ENCODE results near the gene MGMT. TPM values are rescaled to one million over a fixed set of nuclear protein-coding genes. Genes with fewer than 3 reads are reported as not detected.

The MGMT gene
- total RNA-seq, 6 experiments from 2014 or later = 36.5 to 53.4 (median 42.3) TPM

DNA sequence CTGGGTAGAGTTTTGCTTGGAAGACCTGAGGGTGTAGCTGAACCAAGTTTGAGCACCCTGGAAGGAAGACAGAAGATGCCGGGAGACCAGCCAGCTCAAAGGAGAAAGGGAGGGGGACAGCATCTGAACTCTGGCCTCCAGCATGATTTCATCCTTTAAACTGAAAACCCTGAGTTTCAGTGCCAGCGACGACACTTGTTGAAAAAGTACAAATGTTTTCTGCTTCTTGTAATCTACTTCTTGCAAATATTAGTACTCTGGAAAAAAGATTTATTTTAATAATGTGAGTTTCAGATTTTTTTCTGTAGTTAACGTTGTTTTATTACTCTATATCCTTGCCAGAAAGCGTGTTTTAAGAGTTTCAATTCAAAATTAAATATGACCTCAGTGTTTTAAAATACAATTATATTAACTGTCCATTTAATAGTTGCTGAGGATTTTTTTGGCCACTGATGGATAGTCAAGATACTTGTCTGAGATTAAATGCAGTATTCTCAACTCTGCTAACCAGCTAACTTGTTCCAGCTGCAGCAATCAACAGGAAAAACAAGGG, 227.7 kb downstream of the MGMT start:
- ATAC-seq = peak; percentile 44 to 75 (median 62)
- DNase-seq = no peak
- peaks cover 0 to 15% (median 6%) of the 10 kb centered on the region in 4 donors for H3K4me1 ChIP-seq
- H3K9me3 ChIP-seq = no peaks in the 10 kb centered on the region
- no peaks in the 10 kb centered on the region for H3K27me3 ChIP-seq
- H3K27ac ChIP-seq = no peak overlapping the region
- intact Hi-C loops (cut with DNase I) = no loop called here
- TF ChIP-seq, protein P1, sequence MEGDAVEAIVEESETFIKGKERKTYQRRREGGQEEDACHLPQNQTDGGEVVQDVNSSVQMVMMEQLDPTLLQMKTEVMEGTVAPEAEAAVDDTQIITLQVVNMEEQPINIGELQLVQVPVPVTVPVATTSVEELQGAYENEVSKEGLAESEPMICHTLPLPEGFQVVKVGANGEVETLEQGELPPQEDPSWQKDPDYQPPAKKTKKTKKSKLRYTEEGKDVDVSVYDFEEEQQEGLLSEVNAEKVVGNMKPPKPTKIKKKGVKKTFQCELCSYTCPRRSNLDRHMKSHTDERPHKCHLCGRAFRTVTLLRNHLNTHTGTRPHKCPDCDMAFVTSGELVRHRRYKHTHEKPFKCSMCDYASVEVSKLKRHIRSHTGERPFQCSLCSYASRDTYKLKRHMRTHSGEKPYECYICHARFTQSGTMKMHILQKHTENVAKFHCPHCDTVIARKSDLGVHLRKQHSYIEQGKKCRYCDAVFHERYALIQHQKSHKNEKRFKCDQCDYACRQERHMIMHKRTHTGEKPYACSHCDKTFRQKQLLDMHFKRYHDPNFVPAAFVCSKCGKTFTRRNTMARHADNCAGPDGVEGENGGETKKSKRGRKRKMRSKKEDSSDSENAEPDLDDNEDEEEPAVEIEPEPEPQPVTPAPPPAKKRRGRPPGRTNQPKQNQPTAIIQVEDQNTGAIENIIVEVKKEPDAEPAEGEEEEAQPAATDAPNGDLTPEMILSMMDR (IDR thresholded peaks at IDR 0.05) = no peak
- no peak for TF ChIP-seq POLR2A (IDR thresholded peaks at IDR 0.05)
- 29% methylated on average over 5 of the region's 5 CpGs for WGBS (ENCODE audit: insufficient coverage, low coverage, low lambda C conversion rate, missing lambda C conversion rate)
- H3K36me3 ChIP-seq = no peaks in the 10 kb centered on the region
- no peak overlapping the region for H3K4me3 ChIP-seq

DNA sequence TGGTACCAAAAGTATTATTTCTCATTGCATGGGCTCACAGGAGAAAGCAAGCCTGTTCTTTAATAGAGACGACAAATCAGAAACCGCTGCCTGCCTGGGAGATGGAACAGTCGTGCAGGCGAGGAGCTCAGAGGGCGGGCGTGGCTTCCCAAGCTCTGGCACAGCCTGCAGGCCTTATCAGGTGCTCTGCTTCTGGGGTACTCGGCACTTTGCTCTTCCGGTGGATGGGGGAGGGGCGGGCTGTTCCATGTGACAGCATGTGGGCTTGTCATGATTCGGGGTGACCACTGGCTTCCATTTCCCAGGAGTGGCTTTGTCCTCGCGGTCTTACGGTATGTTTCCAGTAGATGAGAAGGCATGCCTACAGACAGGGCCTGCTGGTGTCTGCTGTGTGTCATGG, 228.6 kb downstream of the MGMT start:
- WGBS (ENCODE audit: insufficient coverage, low coverage, low lambda C conversion rate, missing lambda C conversion rate) = 17% methylated on average over 1 of the region's 13 CpGs
- intact Hi-C loops (cut with DNase I) = no loop called here
- no peak overlapping the region for H3K4me3 ChIP-seq
- TF ChIP-seq, protein P1 (IDR thresholded peaks at IDR 0.05) = no peak
- TF ChIP-seq POLR2A (IDR thresholded peaks at IDR 0.05) = no peak
- no peaks in the 10 kb centered on the region for H3K36me3 ChIP-seq
- DNase-seq (no peak), ATAC-seq (no peak)
- peaks cover 0 to 15% (median 6%) of the 10 kb centered on the region in 4 donors for H3K4me1 ChIP-seq
- no peak overlapping the region for H3K27ac ChIP-seq
- no peaks in the 10 kb centered on the region for H3K27me3 ChIP-seq
- no peaks in the 10 kb centered on the region for H3K9me3 ChIP-seq

DNA sequence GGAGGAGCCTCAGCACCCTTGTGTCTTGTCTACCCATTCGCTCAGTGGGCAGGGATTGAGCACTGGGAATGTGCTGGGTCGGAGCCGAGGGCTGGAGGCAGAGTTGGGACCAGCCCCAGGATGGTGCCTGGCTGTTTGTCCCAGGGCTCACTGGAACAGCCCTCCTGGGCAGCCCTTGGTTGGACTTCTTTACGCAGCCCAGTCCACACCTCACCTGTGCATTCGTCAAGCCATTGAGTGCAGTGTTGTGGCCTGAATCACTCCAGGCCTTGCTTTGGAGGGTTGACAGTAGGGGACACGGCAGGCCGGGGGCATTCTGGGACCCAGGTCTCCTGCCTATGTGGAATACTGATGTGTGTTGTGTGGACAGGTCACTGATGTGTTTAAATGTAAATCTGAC, 229.6 kb downstream of the MGMT start:
- no peak for DNase-seq
- H3K27me3 ChIP-seq = no peaks in the 10 kb centered on the region
- TF ChIP-seq, protein P1 (IDR thresholded peaks at IDR 0.05) = no peak
- TF ChIP-seq POLR2A (IDR thresholded peaks at IDR 0.05) = no peak
- ATAC-seq = no peak
- H3K36me3 ChIP-seq = no peaks in the 10 kb centered on the region
- H3K9me3 ChIP-seq = no peaks in the 10 kb centered on the region
- peaks cover 0 to 15% (median 6%) of the 10 kb centered on the region in 4 donors for H3K4me1 ChIP-seq
- no peak overlapping the region for H3K27ac ChIP-seq
- no peak overlapping the region for H3K4me3 ChIP-seq
- intact Hi-C loops (cut with DNase I) = no loop called here
- WGBS (ENCODE audit: insufficient coverage, low coverage, low lambda C conversion rate, missing lambda C conversion rate) = 100% methylated on average over 4 of the region's 7 CpGs

DNA sequence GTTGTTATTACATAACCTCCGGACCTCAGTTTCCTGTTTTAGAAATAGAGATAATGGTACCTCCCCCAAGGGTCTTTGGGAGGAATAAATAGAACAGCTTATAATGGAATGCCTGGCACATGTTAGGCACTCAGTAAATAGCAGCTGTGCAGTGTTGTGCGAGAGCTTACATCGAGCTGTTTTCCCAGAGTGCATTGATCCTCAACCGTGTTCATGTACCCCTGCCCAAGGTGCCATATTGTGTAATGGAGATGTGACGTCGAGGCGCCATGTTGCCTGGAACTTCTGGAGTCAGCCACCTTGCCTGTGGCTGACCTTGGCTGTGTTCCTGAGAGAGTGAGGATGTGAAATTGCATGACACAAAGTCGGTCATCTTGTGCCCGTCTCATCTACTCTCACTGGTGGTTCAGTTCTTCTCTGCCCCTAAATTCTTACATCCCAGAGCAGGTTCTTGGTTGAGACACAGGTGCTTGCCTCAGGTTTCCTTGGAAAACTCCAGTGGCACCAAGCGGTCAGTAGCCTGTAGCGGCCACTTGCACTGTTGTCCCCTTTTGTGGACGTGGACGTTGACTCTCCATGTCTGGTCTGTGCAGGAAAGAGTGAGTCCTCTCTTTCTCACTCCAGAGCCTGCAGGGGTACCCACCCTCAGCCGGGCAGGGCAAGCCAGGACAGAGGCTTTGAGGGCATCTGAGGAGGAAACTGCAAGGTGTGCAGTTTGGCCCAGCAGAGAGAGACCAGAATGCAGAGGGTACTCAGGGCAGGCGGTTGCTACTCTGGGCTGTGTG, 230.6 kb downstream of the MGMT start:
- H3K4me3 ChIP-seq = no peak overlapping the region
- no peak overlapping the region for H3K27ac ChIP-seq
- peaks cover 0 to 15% (median 6%) of the 10 kb centered on the region in 4 donors for H3K4me1 ChIP-seq
- no peaks in the 10 kb centered on the region for H3K9me3 ChIP-seq
- 95% methylated on average over 7 of the region's 15 CpGs for WGBS (ENCODE audit: insufficient coverage, low coverage, low lambda C conversion rate, missing lambda C conversion rate)
- ATAC-seq = no peak
- TF ChIP-seq, protein P1 (IDR thresholded peaks at IDR 0.05) = no peak
- no peak for TF ChIP-seq POLR2A (IDR thresholded peaks at IDR 0.05)
- intact Hi-C loops (cut with DNase I) = no loop called here
- H3K27me3 ChIP-seq = no peaks in the 10 kb centered on the region
- no peaks in the 10 kb centered on the region for H3K36me3 ChIP-seq
- no peak for DNase-seq
